ENCODE results near the gene PSMG4. TPM values are rescaled to one million over a fixed set of nuclear protein-coding genes. Genes with fewer than 3 reads are reported as not detected.

The PSMG4 gene
- total RNA-seq, 2 donors from 2014 or later, result 9.9 to 13.8 TPM

DNA sequence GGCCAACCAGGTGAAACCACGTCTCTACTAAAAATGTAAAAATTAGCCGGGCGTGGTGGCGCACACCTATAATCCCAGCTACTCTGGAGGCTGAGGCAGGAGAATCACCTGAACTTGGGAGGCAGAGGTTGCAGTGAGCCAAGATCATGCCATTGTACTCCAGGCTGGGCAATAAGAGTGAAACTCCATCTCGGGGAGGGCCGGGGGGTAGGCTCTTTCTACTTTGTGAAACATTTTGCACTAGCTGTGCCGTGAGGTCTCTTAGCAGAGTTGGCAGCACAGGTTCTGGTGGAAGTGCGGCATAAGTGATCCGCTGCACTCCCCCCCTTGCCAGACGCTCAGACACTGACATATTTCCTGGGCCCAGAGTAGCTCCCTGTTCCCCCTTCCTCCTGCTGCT lies 24.5 kb downstream of the PSMG4 start:
- DNase-seq (peak in 1 of 2 donors; percentile 16), ATAC-seq (no peak)
- intact Hi-C loops (cut with DNase I, micrococcal nuclease), result loop anchor here (2.0 to 5.0 kb wide), 2 partner anchors 449 to 450 kb away; no protein-coding TSS in a partner anchor

- peak in 1 of 2 donors; percentile 14 for DNase-seq
- no peak for ATAC-seq
- intact Hi-C loops (cut with DNase I, micrococcal nuclease), result loop anchor here (2.0 to 5.0 kb wide), 2 partner anchors 448 to 449 kb away; no protein-coding TSS in a partner anchor
Measured at GRCh38 chr6:3283641-3284435, 25.1 kb downstream of the PSMG4 start.

DNA sequence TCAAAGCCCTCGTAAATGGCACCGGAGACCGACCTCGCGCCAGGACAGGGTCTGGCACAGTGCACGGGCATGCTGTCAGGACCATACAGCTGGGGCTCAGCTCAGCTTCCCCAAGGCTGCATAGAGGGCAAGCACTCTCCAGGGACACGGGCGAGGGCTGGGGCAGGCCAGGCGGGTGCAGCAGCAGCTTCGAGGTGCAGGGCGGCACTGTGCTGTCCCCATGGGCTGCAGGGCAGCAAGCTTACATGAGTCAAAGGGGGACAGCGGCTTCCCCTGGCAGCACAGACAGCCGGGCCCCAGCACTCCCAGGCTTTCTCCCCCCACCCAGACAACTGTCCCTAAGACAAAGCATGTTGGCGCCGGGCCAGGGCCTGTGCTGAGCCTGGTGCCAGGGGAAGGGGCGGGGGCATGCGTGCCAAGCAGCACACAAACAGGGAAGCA lies 25.7 kb downstream of the PSMG4 start:
- ATAC-seq, result peak; percentile 10
- intact Hi-C loops (cut with DNase I, micrococcal nuclease), result loop anchor here in 1 of 2 donors (5.0 kb wide), 1 partner anchor 448 kb away; no protein-coding TSS in a partner anchor
- peak in 1 of 2 donors; percentile 23 for DNase-seq

DNA sequence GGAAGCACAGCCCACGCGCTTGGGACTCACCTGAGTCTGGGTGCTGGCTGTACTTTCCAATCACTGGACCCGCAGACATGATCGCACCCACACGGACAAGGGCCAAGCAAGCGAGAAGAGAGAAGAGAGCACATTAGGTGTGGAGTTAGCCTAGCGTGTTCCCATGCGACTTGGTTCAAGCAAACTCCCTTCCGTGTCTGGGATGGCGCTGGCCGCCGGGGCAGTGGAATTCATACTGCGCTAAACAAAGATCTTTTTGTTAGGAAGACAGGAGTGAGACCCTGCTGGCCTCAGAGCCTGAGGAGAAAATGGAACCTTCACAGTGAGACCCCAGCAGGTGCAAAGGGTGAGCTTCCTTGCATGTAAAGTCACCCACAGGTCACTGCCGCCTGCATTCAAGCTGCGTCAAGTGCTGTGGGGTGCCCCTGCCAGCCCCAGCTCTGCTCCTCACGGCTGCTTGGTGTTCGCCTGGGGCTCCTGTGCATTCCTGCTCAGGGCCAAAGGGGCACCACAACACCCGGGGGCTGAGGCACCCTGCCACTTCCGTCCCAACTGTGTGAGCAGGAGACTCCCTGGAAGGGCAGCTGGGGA lies 26.4 kb downstream of the PSMG4 start:
- DNase-seq (peak in 1 of 2 donors; percentile 18), ATAC-seq (no peak)
- intact Hi-C loops (cut with DNase I, micrococcal nuclease), result no loop called here

DNA sequence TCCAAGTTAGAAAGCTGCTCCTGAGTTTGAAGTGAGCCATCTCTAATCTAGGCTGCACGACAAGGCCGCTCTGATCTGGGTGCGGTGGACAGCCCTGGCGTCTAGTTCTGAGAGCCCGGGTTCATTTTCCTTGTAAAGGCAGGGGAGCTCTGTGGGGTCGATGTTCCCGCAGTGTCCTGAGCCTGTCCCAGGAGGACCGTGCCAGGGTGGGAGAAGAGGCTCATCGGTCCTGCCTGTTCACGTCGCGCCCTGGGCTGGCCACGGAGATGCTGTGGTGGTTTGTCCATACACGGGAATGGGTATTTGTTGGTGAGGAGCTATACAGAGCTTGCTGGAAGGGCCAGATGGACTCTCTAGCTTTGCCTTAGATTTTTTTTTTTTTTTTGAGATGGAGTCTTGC lies 27.0 kb downstream of the PSMG4 start:
- intact Hi-C loops (cut with DNase I, micrococcal nuclease), result no loop called here
- DNase-seq (peak in 1 of 2 donors; percentile 11), ATAC-seq (no peak)

DNA sequence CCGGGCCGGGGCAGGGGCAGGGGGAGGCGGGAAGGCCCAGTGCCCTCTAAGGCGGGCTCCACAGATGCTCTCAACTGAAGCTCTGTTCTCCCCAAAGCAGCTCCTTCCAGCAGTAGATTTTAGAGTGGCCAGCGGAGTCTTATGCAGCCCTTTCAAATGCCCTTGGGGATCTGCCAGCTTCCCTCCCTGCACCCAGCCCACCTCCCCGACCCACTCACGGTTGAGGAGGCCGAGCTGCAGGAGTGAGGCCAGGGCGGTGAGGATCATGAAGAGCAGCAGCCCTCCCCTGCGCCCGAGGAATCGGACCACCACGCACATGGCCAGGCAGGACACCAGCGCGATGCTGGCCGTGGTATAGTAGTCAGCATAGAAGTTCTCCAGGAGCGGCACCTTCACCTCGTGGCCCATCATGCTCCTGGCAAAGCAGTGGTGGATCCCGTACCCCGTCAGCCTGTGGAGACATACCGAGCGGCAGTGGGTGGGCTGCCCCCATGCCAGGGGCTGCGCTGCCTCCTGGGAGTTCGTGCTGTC lies 28.0 kb downstream of the PSMG4 start:
- intact Hi-C loops (cut with DNase I, micrococcal nuclease), result no loop called here
- DNase-seq (peak in 1 of 2 donors; percentile 19), ATAC-seq (no peak)

GRCh38 chr6:3287308-3287707 lies 28.6 kb downstream of the PSMG4 start:
- intact Hi-C loops (cut with DNase I, micrococcal nuclease), result no loop called here
- ATAC-seq, result no peak
- peak in 1 of 2 donors; percentile 10 for DNase-seq

- DNase-seq, result peak; percentile 3 to 13
- ATAC-seq, result no peak
- intact Hi-C loops (cut with DNase I, micrococcal nuclease), result no loop called here
Measured at GRCh38 chr6:3287976-3288707, 29.4 kb downstream of the PSMG4 start.

GRCh38 chr6:3288711-3289663 lies 30.2 kb downstream of the PSMG4 start:
- peak; percentile 2 to 24 for DNase-seq
- intact Hi-C loops (cut with DNase I, micrococcal nuclease), result no loop called here
- peak; percentile 14 for ATAC-seq

DNA sequence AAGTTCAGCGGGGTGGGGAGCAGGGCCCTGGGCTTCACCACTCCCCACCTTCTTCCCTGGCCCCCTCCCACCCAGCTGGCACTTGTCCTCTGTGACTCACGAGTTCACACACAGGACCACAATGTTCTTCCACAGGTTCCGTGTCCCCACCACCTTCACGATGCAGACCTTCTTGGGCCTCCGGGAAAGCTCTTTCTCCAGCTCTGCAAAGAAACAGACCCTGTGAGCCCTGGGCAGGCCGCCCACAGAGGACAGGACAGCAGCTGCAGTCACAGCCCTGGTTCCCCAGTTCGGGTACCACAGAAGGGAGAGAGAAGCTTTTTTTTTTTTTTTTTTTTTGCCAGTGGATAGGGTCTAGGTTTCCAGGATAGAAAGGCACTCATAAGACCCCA lies 30.9 kb downstream of the PSMG4 start:
- ATAC-seq (no peak), DNase-seq (peak; percentile 3 to 21)
- intact Hi-C loops (cut with DNase I, micrococcal nuclease), result loop anchor here in 1 of 2 donors (10.0 kb wide), 1 partner anchor 175 kb away; no protein-coding TSS in a partner anchor

DNA sequence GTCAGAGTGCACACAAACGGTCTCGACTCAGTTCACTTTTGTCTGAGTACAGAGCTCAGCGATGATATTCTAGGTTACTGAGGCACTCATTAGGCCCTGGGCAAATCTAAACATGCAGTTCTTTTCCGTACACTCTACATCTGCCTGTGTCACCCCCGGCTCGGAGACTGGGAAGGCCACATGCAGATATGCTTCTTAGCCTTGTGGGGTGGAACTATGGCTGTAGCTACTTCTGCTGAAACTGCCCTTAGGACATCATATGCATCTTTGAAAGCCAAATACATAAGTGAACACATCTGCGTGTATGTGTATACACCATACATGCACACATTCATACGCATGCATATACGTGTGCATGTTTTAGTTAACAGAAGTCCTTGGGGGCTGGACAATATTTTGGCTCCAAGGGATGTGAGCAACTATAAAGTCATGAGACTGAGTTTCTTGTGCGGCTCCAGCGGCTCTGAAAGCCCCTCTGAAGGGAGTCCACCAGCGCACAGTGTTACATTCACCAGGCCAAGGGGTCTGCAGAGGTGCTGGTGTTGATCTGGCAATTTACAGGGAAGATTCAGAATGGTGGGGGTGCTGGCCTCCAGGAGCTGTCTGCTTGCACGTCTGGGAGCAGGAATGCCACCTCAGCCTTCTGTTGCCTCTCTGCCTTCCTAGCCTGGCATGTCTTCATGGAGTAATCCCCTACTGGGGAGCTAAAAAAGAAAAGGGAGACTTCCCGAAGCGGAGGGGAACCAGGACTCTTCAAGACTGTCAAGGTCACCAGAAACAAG lies 31.6 kb downstream of the PSMG4 start:
- ATAC-seq (no peak), DNase-seq (no peak)
- intact Hi-C loops (cut with DNase I, micrococcal nuclease), result loop anchor here in 1 of 2 donors (10.0 kb wide), 1 partner anchor 174 kb away; no protein-coding TSS in a partner anchor

DNA sequence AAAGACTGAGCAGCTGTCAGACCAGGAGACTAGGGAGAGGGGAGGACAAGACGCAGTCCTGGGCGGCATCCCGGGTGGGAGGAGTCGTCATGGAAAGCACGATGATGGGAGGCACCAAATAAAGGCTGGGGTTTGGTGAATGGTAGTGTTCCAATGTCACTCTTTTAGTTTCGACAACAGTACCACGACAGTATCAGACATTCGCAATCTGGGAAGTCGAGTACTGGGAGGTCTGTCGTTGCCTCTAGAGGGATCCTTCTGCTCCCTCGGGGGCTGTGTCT lies 32.1 kb downstream of the PSMG4 start:
- intact Hi-C loops (cut with DNase I, micrococcal nuclease), result loop anchor here in 1 of 2 donors (10.0 kb wide), 1 partner anchor 174 kb away; no protein-coding TSS in a partner anchor

DNA sequence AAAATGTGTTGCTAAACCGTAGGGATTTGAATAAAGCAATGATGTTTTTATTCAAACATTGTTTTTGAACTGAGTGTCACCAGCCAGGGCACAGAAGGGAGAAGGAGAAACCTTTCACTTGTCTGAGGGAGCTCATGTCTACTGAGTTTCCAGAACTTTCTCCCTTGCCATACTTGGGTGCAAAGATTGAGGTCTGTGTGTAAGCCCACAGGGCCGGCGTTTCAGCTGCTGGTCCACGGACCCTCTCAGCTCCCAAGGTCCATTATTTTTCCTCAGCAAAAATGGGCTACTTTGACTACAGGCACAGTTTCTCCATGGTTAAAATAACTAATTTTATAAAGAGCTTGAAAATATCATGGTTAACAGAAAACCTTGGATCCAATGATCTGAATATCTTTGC lies 32.6 kb downstream of the PSMG4 start:
- intact Hi-C loops (cut with DNase I, micrococcal nuclease), result loop anchor here in 1 of 2 donors (10.0 kb wide), 1 partner anchor 173 kb away; no protein-coding TSS in a partner anchor
- ATAC-seq (no peak), DNase-seq (peak in 1 of 2 donors; percentile 8)

More for the DNA sequence above, 32.1 kb downstream of the PSMG4 start:
- ATAC-seq (no peak), DNase-seq (peak in 1 of 2 donors; percentile 12)

GRCh38 chr6:3291987-3292386 lies 33.2 kb downstream of the PSMG4 start:
- DNase-seq, result no peak
- intact Hi-C loops (cut with DNase I, micrococcal nuclease), result loop anchor here in 1 of 2 donors (10.0 kb wide), 1 partner anchor 173 kb away; no protein-coding TSS in a partner anchor
- no peak for ATAC-seq

- DNase-seq (peak in 1 of 2 donors; percentile 2), ATAC-seq (no peak)
- intact Hi-C loops (cut with DNase I, micrococcal nuclease), result loop anchor here in 1 of 2 donors (10.0 kb wide), 1 partner anchor 172 kb away; no protein-coding TSS in a partner anchor
Measured at GRCh38 chr6:3292431-3293197, 33.9 kb downstream of the PSMG4 start.
